Activated CD8-positive, alpha-beta memory T cell treated with anti-CD3 and anti-CD28 coated beads, Interleukin-2, amount 50 U/mL, for 24 hours (primary cell): ENCODE results near the gene ZBTB16.

Experiments
- DNase-seq: peaks from one replicate; pipeline ENCODE4 v3.0.0-alpha.2; 2020; ENCODE audit errors: extremely low read depth

The ZBTB16 gene

GRCh38 chr11:114152785-114153184 lies 93.3 kb downstream of the ZBTB16 start:
- no peak for DNase-seq

GRCh38 chr11:114153224-114153623 lies 93.7 kb downstream of the ZBTB16 start:
- no peak for DNase-seq

- DNase-seq = no peak
Observed at GRCh38 chr11:114154271-114155047, 94.9 kb downstream of the ZBTB16 start.

GRCh38 chr11:114155116-114155515 lies 95.6 kb downstream of the ZBTB16 start:
- DNase-seq = no peak

GRCh38 chr11:114156131-114156581 lies 96.6 kb downstream of the ZBTB16 start:
- no peak for DNase-seq

- DNase-seq = no peak
Observed at GRCh38 chr11:114156782-114157181, 97.3 kb downstream of the ZBTB16 start.

- no peak for DNase-seq
Observed at GRCh38 chr11:114157476-114158050, 98.1 kb downstream of the ZBTB16 start.

GRCh38 chr11:114158421-114158820 lies 98.9 kb downstream of the ZBTB16 start:
- DNase-seq = no peak

GRCh38 chr11:114158886-114159285 lies 99.4 kb downstream of the ZBTB16 start:
- no peak for DNase-seq

GRCh38 chr11:114159320-114159719 lies 99.8 kb downstream of the ZBTB16 start:
- no peak for DNase-seq

GRCh38 chr11:114159802-114160632 lies 100.5 kb downstream of the ZBTB16 start:
- DNase-seq = peak; percentile 83

GRCh38 chr11:114160894-114161293 lies 101.4 kb downstream of the ZBTB16 start:
- no peak for DNase-seq

- no peak for DNase-seq
Observed at GRCh38 chr11:114161486-114162250, 102.2 kb downstream of the ZBTB16 start.

- no peak for DNase-seq
Observed at GRCh38 chr11:114162719-114163123, 103.2 kb downstream of the ZBTB16 start.

- DNase-seq = no peak
Observed at GRCh38 chr11:114163229-114163631, 103.7 kb downstream of the ZBTB16 start.

GRCh38 chr11:114163830-114164401 lies 104.4 kb downstream of the ZBTB16 start:
- no peak for DNase-seq

- no peak for DNase-seq
Observed at GRCh38 chr11:114164546-114164945, 105.0 kb downstream of the ZBTB16 start.

- no peak for DNase-seq
Observed at GRCh38 chr11:114165326-114166230, 106.1 kb downstream of the ZBTB16 start.

GRCh38 chr11:114166362-114166761 lies 106.9 kb downstream of the ZBTB16 start:
- no peak for DNase-seq

GRCh38 chr11:114166897-114167323 lies 107.4 kb downstream of the ZBTB16 start:
- no peak for DNase-seq
